ENCODE results near the gene PKP4.
"Not testable (repeated sequence)": the region's sequence is repeated elsewhere in the genome, so short reads cannot be mapped to it uniquely, and the experiment has no call there.

PKP4 gene

DNA sequence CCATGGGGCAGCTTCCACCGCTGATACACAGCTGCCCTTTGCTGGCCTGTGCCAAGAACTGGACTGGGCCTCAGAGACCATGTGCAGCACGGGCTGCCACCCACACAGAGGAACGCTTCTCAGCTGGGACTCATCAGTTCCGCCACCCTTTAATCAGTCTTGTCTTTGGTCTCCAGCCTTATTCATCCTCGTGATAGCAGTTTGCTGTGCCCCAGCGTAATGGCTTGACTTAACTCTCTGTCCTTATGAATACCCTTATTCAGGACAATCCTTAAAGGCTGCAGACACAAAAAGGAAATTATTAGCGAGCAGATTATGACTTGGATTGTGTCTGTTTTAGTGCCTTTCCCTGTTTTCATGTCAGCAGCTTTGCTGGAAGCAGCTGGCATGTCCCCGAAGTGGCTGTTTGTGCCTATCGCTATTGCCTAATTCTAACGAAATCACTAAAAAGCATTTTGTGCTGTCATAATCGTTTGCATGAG is 229.5 kb downstream of the PKP4 start:
- peak in 10 of 14 donors; percentile 16 to 68 (median 38) for DNase-seq

GRCh38 chr2:158687315-158687714 is 230.6 kb downstream of the PKP4 start:
- DNase-seq, result no peak

GRCh38 chr2:158688721-158689120 is 232.0 kb downstream of the PKP4 start:
- no peak for DNase-seq

DNA sequence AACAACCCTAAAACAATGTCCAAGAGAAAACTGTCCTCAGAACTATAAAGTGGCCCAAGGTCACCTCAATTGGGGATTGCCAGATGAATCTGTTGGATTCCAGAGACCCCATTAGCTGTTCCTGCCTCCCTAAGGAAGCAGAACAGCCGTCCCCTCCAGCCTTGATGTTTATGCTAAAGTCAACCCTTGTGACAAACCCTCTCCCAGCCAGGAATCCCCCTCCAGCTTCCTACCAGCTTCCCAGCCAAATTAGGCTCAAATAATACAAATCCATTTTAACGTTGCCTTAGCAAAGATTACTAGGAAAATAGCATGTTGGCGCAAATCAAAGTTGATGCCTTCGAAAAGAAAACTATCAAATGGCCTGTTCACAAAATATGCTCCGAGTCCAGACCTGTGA is 232.6 kb downstream of the PKP4 start:
- no peak for DNase-seq

DNA sequence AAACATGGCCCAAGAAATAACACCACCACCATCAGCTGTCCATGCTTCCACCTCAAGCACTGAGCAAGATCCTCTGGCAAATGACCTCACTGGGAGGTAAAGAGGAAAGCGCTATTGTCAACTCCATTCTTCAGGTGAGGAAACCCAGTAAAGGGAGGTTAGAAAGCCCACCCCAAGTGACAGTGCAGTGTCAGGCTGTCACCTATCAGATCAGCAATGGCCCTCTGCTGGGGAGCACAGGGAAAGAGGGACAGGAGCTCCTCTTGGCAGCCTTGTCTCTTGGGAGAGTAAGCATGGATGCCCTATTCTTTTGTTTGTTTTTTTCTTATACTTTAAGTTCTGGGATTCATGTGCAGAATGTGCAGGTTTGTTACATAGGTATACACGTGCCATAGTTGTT is 234.1 kb downstream of the PKP4 start:
- DNase-seq, result no peak

GRCh38 chr2:158691619-158692018 is 234.9 kb downstream of the PKP4 start:
- no peak for DNase-seq

GRCh38 chr2:158692372-158693103 is 235.8 kb downstream of the PKP4 start:
- no peak for DNase-seq

- no peak for DNase-seq
Measured at GRCh38 chr2:158693476-158693875, 236.7 kb downstream of the PKP4 start.

- no peak for DNase-seq
Measured at GRCh38 chr2:158695305-158695704, 238.6 kb downstream of the PKP4 start.

DNA sequence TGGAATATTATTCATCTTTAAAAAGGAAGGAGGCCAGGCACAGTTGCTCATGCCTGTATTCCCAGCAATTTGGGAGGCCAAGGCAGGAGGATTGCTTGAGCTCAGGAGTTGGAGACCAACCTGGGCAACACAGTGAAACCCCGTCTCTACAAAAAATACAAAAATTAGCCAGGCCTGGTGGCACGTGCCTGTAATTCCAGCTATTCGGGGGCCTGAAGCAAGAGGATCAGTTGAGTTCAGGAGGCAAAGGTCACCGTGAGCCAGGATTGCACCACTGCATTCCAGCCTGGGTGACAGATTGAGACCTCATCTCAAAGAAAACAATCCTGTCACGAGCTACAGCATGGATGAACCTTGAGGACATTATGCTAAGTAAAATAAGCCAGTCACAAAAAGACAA is 239.0 kb downstream of the PKP4 start:
- not testable (repeated sequence) for DNase-seq

GRCh38 chr2:158699323-158699722 is 242.6 kb downstream of the PKP4 start:
- no peak for DNase-seq

DNA sequence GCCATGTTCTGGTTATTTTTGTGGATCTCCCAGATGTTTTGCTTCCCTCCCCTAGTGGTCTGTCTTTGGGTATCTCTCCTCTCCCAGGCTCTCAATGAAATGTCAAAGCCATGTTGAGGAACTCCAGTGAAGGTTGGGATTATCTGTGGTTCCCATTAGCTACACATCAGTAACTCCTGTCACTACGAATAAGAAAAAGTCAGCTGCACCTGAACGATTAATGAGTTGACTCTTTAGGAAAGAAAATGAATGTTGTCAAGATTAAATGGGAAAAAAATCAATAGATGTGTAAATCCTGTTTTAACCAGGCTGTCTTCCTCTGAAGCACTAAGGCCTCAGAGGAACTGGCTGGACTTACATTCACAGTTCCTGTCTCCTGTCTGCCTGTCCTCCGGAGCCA is 244.3 kb downstream of the PKP4 start:
- DNase-seq, result no peak

GRCh38 chr2:158702740-158703139 is 246.0 kb downstream of the PKP4 start:
- DNase-seq, result no peak

- not testable (repeated sequence) for DNase-seq
Measured at GRCh38 chr2:158704724-158705465, 248.1 kb downstream of the PKP4 start.

DNA sequence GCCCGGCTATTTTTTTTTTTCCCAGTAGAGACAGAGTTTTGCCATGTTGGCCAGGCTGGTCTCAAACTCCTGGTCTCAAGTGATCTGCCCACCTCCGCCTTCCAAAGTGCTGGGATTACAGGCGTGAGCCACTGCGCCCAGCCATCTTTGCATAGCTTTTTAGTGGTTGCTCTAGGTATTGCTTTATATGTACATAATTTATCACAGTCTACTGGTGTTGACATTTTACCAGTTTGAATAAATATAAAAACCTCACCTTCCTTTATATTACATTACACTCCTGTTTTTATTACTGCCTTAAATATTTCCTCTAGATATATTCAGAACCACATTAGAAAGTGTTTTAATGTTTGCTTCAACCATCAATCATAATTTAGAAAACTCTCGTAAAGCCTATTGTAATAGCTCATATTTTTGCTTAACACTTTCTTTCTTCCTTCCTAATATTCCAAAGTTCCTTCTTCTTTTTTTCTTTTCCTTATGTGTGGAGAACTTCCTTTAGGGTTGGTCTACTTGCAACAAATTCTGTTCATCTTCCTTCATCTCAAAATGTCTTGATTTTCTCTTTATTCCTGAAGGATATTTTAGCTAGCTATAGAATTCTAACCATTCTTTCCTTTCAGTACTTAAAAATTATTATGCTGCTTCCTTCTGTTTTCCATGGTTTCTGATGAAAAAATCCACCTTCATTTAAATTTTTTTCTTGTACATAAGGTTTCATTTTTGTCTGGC is 256.2 kb downstream of the PKP4 start:
- DNase-seq, result no peak

GRCh38 chr2:158713523-158714138 is 256.9 kb downstream of the PKP4 start:
- DNase-seq, result no peak

GRCh38 chr2:158714420-158714819 is 257.7 kb downstream of the PKP4 start:
- DNase-seq, result no peak

DNA sequence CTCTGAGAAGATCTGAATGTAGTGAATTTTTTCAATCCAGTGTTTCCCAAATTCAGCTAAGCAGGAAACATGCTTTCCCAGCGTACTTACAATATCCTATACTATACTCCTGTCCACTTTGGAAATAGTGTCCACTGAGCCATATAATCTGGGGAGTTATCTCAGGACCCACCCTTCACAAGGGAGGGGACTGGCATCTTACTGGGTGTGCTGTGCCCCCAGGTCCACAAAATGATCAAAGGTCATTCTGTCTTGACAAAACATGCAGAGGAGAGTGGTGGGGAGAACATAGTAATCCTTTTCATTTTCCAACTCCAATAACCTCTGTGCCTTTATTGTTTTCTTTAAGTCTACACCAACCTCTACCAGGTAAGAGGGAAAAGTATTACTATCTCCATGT is 258.6 kb downstream of the PKP4 start:
- DNase-seq, result no peak

- DNase-seq, result no peak
Measured at GRCh38 chr2:158716121-158716791, 259.5 kb downstream of the PKP4 start.

DNA sequence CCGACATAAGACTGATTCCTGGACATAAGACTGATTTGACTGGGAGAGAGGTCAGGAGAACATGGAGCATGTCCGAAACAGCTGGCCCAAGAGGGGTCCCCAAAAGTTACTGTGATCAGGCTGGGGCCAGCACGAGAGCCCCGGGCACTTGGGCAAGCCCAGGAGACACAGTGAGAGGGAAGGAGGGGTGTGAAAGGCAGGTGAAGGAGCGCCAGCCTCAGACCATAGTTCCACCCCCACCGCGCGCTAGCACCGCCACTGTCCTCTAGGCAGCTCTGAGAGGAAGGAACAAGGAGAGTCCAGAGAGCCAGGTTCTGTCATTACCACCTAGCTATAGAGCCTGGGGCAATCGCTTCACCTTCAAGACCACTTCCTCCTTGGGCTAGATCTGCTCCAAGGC is 260.2 kb downstream of the PKP4 start:
- DNase-seq, result no peak

GRCh38 chr2:158717366-158718195 is 260.8 kb downstream of the PKP4 start:
- no peak for DNase-seq

All from C1 segment of cervical spinal cord (tissue), 14 donors.